Measurements from ENCODE around the gene CYP24A1. TPM values are rescaled to one million over a fixed set of nuclear protein-coding genes. Genes with fewer than 3 reads are reported as not detected.

Gene CYP24A1
- total RNA-seq, 3 donors from 2014 or later = not detected

DNA sequence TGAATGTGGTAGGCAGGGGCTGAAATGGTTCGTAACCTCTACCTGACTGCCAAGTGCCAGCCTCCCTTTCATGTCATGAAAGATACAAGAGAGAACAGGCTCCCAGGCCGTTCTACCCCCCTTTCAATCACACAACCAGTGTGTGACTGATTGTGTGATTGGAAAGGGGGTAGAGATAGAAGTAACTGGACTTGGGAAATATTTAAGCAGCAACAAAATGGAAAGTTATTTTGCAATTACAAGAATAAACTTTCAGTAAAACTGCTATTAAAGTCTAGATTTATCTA is 20.8 kb downstream of the CYP24A1 start:
- Histone ChIP-seq H3K4me3 (no peak overlapping the region), H3K9me3 (no peaks in the 10 kb centered on the region), H3K36me3 (ENCODE audit: low read depth) (no peaks in the 10 kb centered on the region), H3K4me1 (ENCODE audit: low read depth) (no peaks in the 10 kb centered on the region)
- no peak for ATAC-seq
- no peak for DNase-seq
- TF ChIP-seq, protein P1, sequence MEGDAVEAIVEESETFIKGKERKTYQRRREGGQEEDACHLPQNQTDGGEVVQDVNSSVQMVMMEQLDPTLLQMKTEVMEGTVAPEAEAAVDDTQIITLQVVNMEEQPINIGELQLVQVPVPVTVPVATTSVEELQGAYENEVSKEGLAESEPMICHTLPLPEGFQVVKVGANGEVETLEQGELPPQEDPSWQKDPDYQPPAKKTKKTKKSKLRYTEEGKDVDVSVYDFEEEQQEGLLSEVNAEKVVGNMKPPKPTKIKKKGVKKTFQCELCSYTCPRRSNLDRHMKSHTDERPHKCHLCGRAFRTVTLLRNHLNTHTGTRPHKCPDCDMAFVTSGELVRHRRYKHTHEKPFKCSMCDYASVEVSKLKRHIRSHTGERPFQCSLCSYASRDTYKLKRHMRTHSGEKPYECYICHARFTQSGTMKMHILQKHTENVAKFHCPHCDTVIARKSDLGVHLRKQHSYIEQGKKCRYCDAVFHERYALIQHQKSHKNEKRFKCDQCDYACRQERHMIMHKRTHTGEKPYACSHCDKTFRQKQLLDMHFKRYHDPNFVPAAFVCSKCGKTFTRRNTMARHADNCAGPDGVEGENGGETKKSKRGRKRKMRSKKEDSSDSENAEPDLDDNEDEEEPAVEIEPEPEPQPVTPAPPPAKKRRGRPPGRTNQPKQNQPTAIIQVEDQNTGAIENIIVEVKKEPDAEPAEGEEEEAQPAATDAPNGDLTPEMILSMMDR (IDR thresholded peaks at IDR 0.05) = no peak
- intact Hi-C loops (cut with DNase I, micrococcal nuclease) = no loop called here

DNA sequence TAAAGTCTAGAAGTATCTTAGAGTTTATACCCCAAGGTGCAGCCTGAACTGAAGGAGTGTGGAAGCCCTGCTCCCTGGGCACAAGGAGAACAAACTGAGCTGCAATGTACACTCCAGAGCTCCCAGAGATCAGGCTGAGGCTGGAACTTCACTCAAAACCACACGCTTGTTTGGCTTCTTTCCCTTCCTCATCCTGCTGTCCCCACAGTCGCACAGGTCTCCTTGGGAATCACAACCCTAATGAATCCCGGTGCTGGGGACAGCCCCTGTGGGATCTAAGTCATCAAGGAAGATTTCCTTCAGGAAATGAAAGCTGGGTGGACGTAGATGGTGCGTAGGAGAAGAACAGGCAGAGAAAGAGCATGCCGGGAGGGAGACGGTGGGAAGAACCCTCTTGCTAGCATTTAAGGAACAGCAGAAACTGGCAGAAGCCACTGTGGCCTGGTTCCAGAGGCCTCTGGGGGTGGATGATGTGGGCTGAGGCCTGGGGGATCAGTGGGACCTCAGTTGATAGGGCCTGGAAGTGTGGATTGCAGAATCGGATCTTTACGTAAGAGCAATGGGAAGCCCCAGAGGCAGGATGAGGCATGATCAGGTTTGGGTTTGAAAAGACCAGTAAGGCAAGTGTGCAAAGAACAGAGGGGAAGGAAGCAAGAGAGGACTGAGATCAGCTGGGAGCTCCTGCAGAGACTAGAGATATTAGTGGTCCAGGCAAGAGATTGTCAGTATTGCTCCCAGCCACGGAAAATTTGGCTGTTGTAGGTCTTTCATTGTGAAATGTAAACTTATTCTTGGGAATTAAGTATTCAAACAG is 21.4 kb downstream of the CYP24A1 start:
- ATAC-seq (no peak), DNase-seq (no peak)
- no peaks in the 10 kb centered on the region for H3K4me1 ChIP-seq (ENCODE audit: low read depth)
- H3K9me3 ChIP-seq = no peaks in the 10 kb centered on the region
- TF ChIP-seq, protein P1 (IDR thresholded peaks at IDR 0.05) = no peak
- H3K36me3 ChIP-seq (ENCODE audit: low read depth) = no peaks in the 10 kb centered on the region
- no peak overlapping the region for H3K4me3 ChIP-seq
- intact Hi-C loops (cut with DNase I, micrococcal nuclease) = no loop called here

DNA sequence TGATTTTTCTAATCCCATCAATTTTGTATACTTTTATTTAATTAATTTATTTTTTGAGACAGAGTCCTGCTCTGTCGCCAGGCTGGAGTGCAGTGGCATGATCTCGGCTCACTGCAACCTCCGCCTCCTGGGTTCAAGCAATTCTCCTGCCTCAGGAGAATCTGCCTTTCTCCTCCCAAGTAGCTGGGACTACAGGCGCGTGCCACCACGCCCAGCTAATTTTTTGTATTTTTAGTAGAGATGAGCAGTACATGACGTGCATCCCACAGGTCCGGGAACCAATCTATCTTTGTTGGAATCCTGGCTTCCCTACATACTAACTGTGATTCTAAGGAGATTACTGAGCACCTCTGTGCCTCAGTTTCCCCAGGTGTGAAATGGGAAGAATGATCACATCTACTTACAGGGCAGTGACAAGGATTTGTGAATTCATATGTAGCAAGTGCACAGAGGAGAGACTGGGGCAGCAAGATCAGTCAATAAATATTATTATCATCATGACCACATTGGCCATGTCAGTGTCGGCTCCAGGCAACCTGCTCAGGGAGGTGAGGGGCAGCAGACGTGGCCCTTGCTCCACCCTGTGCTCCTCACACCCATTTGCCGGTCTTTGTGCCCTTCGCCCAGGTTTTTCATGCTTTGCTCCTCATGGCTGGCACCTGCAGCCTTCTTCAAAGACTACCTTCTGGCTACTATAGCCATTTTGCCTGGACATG is 22.1 kb downstream of the CYP24A1 start:
- no peak overlapping the region for H3K4me3 ChIP-seq
- intact Hi-C loops (cut with DNase I, micrococcal nuclease) = no loop called here
- TF ChIP-seq, protein P1 (IDR thresholded peaks at IDR 0.05) = no peak
- H3K9me3 ChIP-seq = no peaks in the 10 kb centered on the region
- ATAC-seq = no peak
- DNase-seq = no peak
- H3K4me1 ChIP-seq (ENCODE audit: low read depth) = no peaks in the 10 kb centered on the region
- H3K36me3 ChIP-seq (ENCODE audit: low read depth) = no peaks in the 10 kb centered on the region

DNA sequence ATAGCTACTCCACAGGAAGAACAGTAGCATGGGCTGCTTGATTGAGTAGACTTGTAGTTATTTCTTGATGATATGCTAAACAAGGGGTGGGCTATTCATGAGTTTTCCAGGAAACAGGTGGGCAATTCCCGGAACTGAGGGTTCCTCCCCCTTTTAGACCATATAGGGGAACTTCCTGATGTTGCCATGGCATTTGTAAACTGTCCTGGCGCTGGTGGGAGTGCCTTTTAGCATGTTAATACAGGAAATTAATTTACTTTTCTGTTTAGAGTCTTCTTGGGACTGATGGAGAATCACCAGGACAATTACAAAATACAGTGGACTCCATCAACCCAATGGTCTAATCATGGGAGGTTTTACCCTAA is 22.7 kb downstream of the CYP24A1 start:
- no peak for ATAC-seq

DNA sequence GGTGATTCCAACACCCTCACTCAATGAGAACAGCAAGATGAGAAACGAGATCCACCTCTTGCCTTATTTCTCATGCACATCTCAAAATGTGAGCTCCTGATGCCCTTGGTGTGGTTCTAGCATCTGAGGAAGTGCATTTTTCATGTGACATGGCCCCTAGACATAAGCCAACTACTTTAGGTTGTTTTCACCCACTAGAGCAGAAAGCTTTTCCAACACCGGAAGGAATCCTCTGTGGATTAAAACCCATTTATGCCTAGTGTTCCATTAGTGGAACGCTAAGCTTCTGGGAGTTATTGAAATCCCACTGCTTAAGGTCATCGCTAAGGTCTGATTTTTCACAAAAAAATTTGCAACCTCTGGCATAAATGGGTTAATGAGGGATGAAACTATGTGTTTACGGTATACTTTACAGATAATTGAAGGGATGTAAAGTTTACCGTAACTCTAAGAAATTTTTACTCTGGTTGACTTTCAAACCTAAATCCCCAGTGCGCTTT is 24.0 kb downstream of the CYP24A1 start:
- DNase-seq (no peak), ATAC-seq (no peak)
- TF ChIP-seq, protein P1 (IDR thresholded peaks at IDR 0.05) = no peak
- no peaks in the 10 kb centered on the region for H3K4me1 ChIP-seq (ENCODE audit: low read depth)
- intact Hi-C loops (cut with DNase I, micrococcal nuclease) = no loop called here
- no peak overlapping the region for H3K4me3 ChIP-seq
- H3K36me3 ChIP-seq (ENCODE audit: low read depth) = no peaks in the 10 kb centered on the region
- H3K9me3 ChIP-seq = no peaks in the 10 kb centered on the region

More for the DNA sequence above, 22.7 kb downstream of the CYP24A1 start:
- no peak overlapping the region for H3K4me3 ChIP-seq
- intact Hi-C loops (cut with DNase I, micrococcal nuclease) = no loop called here
- H3K4me1 ChIP-seq (ENCODE audit: low read depth) = no peaks in the 10 kb centered on the region
- DNase-seq = no peak
- no peaks in the 10 kb centered on the region for H3K9me3 ChIP-seq
- TF ChIP-seq, protein P1 (IDR thresholded peaks at IDR 0.05) = no peak
- no peaks in the 10 kb centered on the region for H3K36me3 ChIP-seq (ENCODE audit: low read depth)
